ENCODE data around the gene ARHGAP15. TPM values are rescaled to one million over a fixed set of nuclear protein-coding genes. Genes with fewer than 3 reads are reported as not detected.

Gene ARHGAP15
- total RNA-seq, 2 donors from 2014 or later, result 0.86 TPM; not detected in 1

GRCh38 chr2:143284087-143284675 is 155.0 kb downstream of the ARHGAP15 start:
- peak; percentile 57 for DNase-seq

GRCh38 chr2:143289025-143289424 is 159.8 kb downstream of the ARHGAP15 start:
- Mint-ChIP-seq H3K4me3 (no peak overlapping the region), H3K27me3 (ENCODE audit: insufficient read depth) (no peaks in the 10 kb centered on the region), H3K9me3 (no peaks in the 10 kb centered on the region), H3K4me1 (peaks cover 5% of the 10 kb centered on the region), H3K36me3 (ENCODE audit: low read depth) (no peaks in the 10 kb centered on the region), H3K27ac (no peak overlapping the region)
- Histone ChIP-seq H3K27me3 (ENCODE audit: control insufficient read depth, insufficient read depth, low read length, poor library complexity, severe bottlenecking) (no peaks in the 10 kb centered on the region), H3K4me3 (ENCODE audit: low read length) (no peak overlapping the region), H3K9ac (ENCODE audit: extremely low read depth, low read length, poor library complexity, severe bottlenecking) (no peak overlapping the region), H3K36me3 (ENCODE audit: control insufficient read depth, insufficient read depth, low read length) (no peaks in the 10 kb centered on the region), H3K27ac (ENCODE audit: low read depth, low read length) (no peak overlapping the region), H3K9me3 (ENCODE audit: control insufficient read depth, low read length) (no peaks in the 10 kb centered on the region), H3K4me1 (ENCODE audit: control insufficient read depth, insufficient read depth, low read length) (no peaks in the 10 kb centered on the region)
- DNase-seq, result no peak
- no peak for TF ChIP-seq CTCF (conservative IDR thresholded peaks at IDR 0.05)

More at GRCh38 chr2:143284087-143284675, 155.0 kb downstream of the ARHGAP15 start:
- Mint-ChIP-seq H3K27me3 (ENCODE audit: insufficient read depth) (no peaks in the 10 kb centered on the region), H3K4me1 (no peaks in the 10 kb centered on the region), H3K27ac (no peak overlapping the region), H3K4me3 (no peak overlapping the region), H3K36me3 (ENCODE audit: low read depth) (no peaks in the 10 kb centered on the region), H3K9me3 (no peaks in the 10 kb centered on the region)
- no peak overlapping the region for H3K4me3 ChIP-seq (ENCODE audit: low read length)
- H3K27me3 ChIP-seq (ENCODE audit: control insufficient read depth, insufficient read depth, low read length, poor library complexity, severe bottlenecking), result no peaks in the 10 kb centered on the region
- peak; percentile 93 for TF ChIP-seq CTCF (conservative IDR thresholded peaks at IDR 0.05)
- 0 to 37% methylated on average over 1 to 7 of the region's 7 CpGs for WGBS, 2 experiments (ENCODE audit: insufficient coverage in 1 of 2, insufficient read length in 1 of 2)
- H3K27ac ChIP-seq (ENCODE audit: low read depth, low read length), result no peak overlapping the region
- H3K9me3 ChIP-seq (ENCODE audit: control insufficient read depth, low read length), result no peaks in the 10 kb centered on the region
- H3K9ac ChIP-seq (ENCODE audit: extremely low read depth, low read length, poor library complexity, severe bottlenecking), result no peak overlapping the region
- H3K4me1 ChIP-seq (ENCODE audit: control insufficient read depth, insufficient read depth, low read length), result no peaks in the 10 kb centered on the region
- no peaks in the 10 kb centered on the region for H3K36me3 ChIP-seq (ENCODE audit: control insufficient read depth, insufficient read depth, low read length)

GRCh38 chr2:143290221-143290620 is 161.0 kb downstream of the ARHGAP15 start:
- Histone ChIP-seq H3K4me1 (ENCODE audit: control insufficient read depth, insufficient read depth, low read length) (no peaks in the 10 kb centered on the region), H3K27ac (ENCODE audit: low read depth, low read length) (no peak overlapping the region), H3K27me3 (ENCODE audit: control insufficient read depth, insufficient read depth, low read length, poor library complexity, severe bottlenecking) (no peaks in the 10 kb centered on the region), H3K36me3 (ENCODE audit: control insufficient read depth, insufficient read depth, low read length) (no peaks in the 10 kb centered on the region), H3K9me3 (ENCODE audit: control insufficient read depth, low read length) (no peaks in the 10 kb centered on the region), H3K4me3 (ENCODE audit: low read length) (no peak overlapping the region), H3K9ac (ENCODE audit: extremely low read depth, low read length, poor library complexity, severe bottlenecking) (no peak overlapping the region)
- Mint-ChIP-seq H3K27me3 (ENCODE audit: insufficient read depth) (no peaks in the 10 kb centered on the region), H3K4me1 (peaks cover 5% of the 10 kb centered on the region), H3K4me3 (no peak overlapping the region), H3K36me3 (ENCODE audit: low read depth) (no peaks in the 10 kb centered on the region), H3K9me3 (no peaks in the 10 kb centered on the region), H3K27ac (no peak overlapping the region)
- 85 to 95% methylated on average over 3 to 5 of the region's 5 CpGs for WGBS, 2 experiments (ENCODE audit: insufficient coverage in 1 of 2, insufficient read length in 1 of 2)
- DNase-seq, result no peak
- TF ChIP-seq CTCF (conservative IDR thresholded peaks at IDR 0.05), result no peak
